ENCODE results near the gene CAPN13. TPM values are rescaled to one million over a fixed set of nuclear protein-coding genes. Genes with fewer than 3 reads are reported as not detected.

Gene CAPN13
- total and polyA plus RNA-seq, 2 experiments from 2014 or later = 0.50 to 0.94 TPM

- Mint-ChIP-seq H3K4me1 (no peaks in the 10 kb centered on the region), H3K27me3 (ENCODE audit: insufficient read depth, low read depth, poor library complexity) (peaks cover 6% of the 10 kb centered on the region), H3K36me3 (ENCODE audit: low read depth) (peaks cover 21% of the 10 kb centered on the region; the same call in 2 of the 3 replicates), H3K27ac (no peak overlapping the region), H3K4me3 (no peak overlapping the region), H3K9me3 (peaks cover 34% of the 10 kb centered on the region)
- Histone ChIP-seq H3K27ac (ENCODE audit: low read depth) (no peak overlapping the region), H3F3A (replicated peaks; ENCODE audit: low read depth) (no peaks in the 10 kb centered on the region), H3K4me1 (ENCODE audit: insufficient read depth) (no peaks in the 10 kb centered on the region), H3K4me3 (no peak overlapping the region), H3K79me2 (replicated peaks; ENCODE audit: insufficient read depth) (no peaks in the 10 kb centered on the region), H2AFZ (no peak overlapping the region), H3K9me2 (ENCODE audit: insufficient read depth) (no peaks in the 10 kb centered on the region), H3K27me3 (ENCODE audit: insufficient read depth) (no peaks in the 10 kb centered on the region), H3K4me2 (no peak overlapping the region), H3K36me3 (ENCODE audit: insufficient read depth) (no peaks in the 10 kb centered on the region), H4K20me1 (replicated peaks; ENCODE audit: insufficient read depth) (no peaks in the 10 kb centered on the region)
- ATAC-seq = peak; percentile 74
- peak; percentile 64 for DNase-seq (ENCODE audit: low spot score)
- TF ChIP-seq, protein P1, sequence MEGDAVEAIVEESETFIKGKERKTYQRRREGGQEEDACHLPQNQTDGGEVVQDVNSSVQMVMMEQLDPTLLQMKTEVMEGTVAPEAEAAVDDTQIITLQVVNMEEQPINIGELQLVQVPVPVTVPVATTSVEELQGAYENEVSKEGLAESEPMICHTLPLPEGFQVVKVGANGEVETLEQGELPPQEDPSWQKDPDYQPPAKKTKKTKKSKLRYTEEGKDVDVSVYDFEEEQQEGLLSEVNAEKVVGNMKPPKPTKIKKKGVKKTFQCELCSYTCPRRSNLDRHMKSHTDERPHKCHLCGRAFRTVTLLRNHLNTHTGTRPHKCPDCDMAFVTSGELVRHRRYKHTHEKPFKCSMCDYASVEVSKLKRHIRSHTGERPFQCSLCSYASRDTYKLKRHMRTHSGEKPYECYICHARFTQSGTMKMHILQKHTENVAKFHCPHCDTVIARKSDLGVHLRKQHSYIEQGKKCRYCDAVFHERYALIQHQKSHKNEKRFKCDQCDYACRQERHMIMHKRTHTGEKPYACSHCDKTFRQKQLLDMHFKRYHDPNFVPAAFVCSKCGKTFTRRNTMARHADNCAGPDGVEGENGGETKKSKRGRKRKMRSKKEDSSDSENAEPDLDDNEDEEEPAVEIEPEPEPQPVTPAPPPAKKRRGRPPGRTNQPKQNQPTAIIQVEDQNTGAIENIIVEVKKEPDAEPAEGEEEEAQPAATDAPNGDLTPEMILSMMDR (conservative IDR thresholded peaks at IDR 0.05; ENCODE audit: low read depth in 2 of 2) = peak; percentile 81 to 94
- TF ChIP-seq EZH2phosphoT487 (IDR thresholded peaks at IDR 0.05; ENCODE audit: unreplicated experiment) (no peak), ZNF114 (CRISPR knock-in tag; IDR thresholded peaks at IDR 0.05) (no peak)
Observed at GRCh38 chr2:30706534-30707303, 100.5 kb downstream of the CAPN13 start.

DNA sequence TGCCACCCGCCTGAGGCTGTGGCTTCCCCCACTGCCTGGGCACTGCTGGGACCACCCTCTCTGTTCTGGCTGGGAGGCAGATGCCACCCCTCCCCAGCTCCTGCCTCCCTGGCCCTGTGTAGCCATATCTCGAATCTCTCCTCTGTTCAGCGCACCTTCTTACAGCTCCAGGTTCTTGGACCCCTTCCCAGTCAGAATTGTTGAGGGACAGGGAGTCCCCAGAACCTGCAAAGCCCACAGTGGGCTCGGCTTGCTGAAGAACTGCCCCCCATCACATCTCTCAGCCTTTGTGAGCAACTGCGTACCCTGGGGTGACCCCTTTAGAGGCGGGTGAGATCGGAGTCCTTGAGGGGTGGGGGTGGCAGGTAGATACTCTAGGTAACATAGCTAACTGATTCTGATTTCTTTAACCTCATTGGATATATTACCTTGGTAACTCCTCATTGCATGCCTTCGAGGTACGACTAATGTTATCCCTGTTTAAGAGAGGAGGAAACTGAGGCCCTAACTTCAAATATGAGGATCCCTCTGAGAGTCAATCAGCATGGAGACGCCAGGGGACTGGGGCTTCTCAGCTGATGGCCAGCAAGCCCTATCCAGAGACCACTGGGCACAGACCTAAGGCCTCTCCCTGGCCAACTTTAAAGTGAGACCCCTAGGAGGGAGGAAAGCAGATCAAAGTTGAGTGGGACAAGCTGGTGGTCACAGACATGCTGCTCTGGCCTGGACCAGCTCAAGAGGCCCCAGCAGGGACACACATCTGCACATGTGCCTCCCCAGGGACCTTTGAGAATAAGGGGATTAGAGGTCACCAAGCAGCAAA lies 101.3 kb downstream of the CAPN13 start:
- Histone ChIP-seq H3K27ac (ENCODE audit: low read depth) (no peak overlapping the region), H3K9me2 (ENCODE audit: insufficient read depth) (no peaks in the 10 kb centered on the region), H2AFZ (no peak overlapping the region), H3K36me3 (ENCODE audit: insufficient read depth) (no peaks in the 10 kb centered on the region), H3K79me2 (replicated peaks; ENCODE audit: insufficient read depth) (no peaks in the 10 kb centered on the region), H4K20me1 (replicated peaks; ENCODE audit: insufficient read depth) (no peaks in the 10 kb centered on the region), H3K4me2 (no peak overlapping the region), H3K4me3 (no peak overlapping the region), H3K27me3 (ENCODE audit: insufficient read depth) (no peaks in the 10 kb centered on the region), H3K4me1 (ENCODE audit: insufficient read depth) (no peaks in the 10 kb centered on the region), H3F3A (replicated peaks; ENCODE audit: low read depth) (no peaks in the 10 kb centered on the region)
- no peak for DNase-seq (ENCODE audit: low spot score)
- Mint-ChIP-seq H3K36me3 (ENCODE audit: low read depth) (peaks cover 22% of the 10 kb centered on the region; the same call in 2 of the 3 replicates), H3K27me3 (ENCODE audit: insufficient read depth, low read depth, poor library complexity) (peaks cover 6% of the 10 kb centered on the region), H3K9me3 (peaks cover 34% of the 10 kb centered on the region), H3K4me3 (no peak overlapping the region), H3K27ac (no peak overlapping the region), H3K4me1 (no peaks in the 10 kb centered on the region)
- no peak for ATAC-seq
- TF ChIP-seq CREB1 (CRISPR knock-in tag; IDR thresholded peaks at IDR 0.05; ENCODE audit: low read depth) (no peak), REST (IDR thresholded peaks at IDR 0.05; ENCODE audit: unreplicated experiment) (no peak), JUNB (IDR thresholded peaks at IDR 0.05; ENCODE audit: unreplicated experiment) (no peak), ZNF114 (CRISPR knock-in tag; IDR thresholded peaks at IDR 0.05) (no peak), ZNF331 (CRISPR knock-in tag; IDR thresholded peaks at IDR 0.05; ENCODE audit: low read depth) (no peak)
